Stimulated activated CD4-positive, alpha-beta T cell treated with anti-CD3 and anti-CD28 coated beads, Interleukin-1b, Interleukin-23, amount 100 ng/mL, for 4 hours (primary cell): ENCODE measurements around the gene ZFP1.
"Not testable (repeated sequence)": the region's sequence is repeated elsewhere in the genome, so short reads cannot be mapped to it uniquely, and the experiment has no call there.

ENCODE experiments used
- DNase-seq, 2 donors: peaks; one replicate each; pipeline ENCODE4 v3.0.0-alpha.2; 2020; ENCODE audit warnings: low read depth in 2 of 2

Gene ZFP1

DNA sequence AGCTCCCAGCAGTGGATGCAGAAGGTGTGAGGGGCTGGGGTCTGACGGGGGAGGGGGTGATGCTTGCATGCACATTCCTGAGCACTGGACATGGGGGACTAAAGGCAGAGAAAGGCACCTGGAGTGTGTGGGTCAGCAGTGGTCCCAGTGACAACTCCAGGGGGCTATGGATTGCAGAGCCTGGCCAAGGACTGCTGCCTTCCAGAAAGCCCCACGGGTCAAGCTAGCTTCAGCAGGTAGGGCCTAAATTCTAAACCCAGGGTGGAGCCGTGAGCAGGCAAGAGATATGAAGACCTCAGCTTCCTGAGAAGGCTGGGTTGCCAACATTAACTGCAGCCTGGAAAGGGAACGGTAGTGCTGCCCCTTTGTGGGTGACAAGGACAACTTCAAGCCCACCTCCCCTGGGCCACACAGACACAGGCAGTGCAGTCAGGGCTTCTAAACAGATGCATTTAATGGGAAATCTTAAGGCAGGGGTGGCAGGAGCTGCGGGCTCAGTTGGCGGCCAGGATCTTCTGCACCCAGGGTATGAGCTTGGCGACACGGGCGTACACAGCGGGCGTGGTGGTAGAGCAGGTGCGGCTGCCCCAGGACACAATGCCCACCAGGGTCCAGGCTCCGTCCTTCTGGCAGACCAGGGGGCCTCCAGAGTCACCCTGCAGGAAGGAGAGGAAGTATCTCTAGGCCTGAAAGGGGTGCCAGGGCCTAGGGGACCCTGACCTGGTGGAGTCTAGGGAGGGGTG is 55.5 kb downstream of the ZFP1 start:
- DNase-seq: no peak

- DNase-seq: no peak
Observed at GRCh38 chr16:75204410-75204758, 56.1 kb downstream of the ZFP1 start.

- not testable (repeated sequence) for DNase-seq
Observed at GRCh38 chr16:75204905-75205304, 56.6 kb downstream of the ZFP1 start.

- not testable (repeated sequence) for DNase-seq
Observed at GRCh38 chr16:75205438-75205837, 57.1 kb downstream of the ZFP1 start.

DNA sequence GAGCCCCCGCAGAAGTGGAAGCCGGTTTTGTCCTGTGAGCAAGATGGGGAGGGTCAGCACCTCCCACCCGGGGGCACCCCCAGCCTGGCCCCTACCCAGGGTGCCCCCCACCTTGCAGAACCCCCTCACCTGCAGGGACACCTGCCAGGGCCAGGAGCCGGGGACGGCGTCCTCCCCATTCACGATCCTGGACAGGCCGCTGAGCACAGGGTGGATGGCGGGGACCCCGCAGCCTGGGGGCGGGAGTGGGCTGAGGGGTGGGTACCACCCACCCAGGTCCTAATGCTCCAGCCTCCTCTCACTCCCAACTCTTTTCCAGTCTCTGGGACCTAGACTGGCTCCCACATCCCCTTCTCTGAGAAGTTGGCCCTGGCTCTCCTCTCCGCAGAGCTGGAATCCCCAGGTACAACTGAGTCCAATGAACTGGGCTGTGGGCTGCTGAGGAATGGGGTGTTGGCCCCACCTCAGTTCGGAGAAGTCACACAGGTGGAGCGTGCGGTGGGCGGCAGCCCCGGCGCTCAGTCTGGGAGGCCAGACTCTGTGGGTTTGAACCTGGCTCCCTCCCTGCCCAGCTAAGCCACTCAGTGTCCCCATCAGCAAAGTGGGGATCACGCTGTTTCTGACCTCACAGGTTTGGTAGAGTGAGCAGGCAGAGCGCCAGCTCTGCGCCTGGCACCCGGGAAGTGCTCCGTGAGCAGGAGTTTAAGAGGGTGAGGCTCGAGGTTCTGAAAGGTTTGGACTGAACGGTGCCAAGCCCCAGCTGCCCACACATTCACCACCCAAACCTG is 57.8 kb downstream of the ZFP1 start:
- DNase-seq: not testable (repeated sequence)

- no peak for DNase-seq
Observed at GRCh38 chr16:75206749-75207451, 58.6 kb downstream of the ZFP1 start, which contains the start of gene CTRB2. TSS of gene CTRB2 (minus strand) at chr16:75207161. CDS start at chr16:75207141, 20 bp downstream.

DNA sequence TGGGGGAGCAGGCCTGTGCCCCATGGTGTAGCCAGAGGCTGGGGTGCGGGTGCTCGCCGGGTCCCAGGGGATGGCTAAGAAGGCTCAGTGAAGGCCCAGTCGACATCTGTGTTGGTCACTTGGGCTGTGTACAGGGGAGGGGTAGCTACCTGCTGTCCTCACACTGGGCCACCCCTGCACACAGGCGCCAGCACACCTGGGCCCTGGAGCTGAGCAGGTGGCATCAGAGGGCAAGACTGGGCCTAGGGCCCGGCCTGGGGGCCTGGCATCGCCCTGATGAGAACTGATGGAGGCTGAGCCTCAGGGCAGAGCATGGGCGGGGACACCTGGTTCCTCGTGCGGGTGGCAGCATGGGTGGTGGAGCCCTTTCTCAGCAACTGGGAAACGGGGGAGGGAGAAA is 59.5 kb downstream of the ZFP1 start:
- no peak for DNase-seq

DNA sequence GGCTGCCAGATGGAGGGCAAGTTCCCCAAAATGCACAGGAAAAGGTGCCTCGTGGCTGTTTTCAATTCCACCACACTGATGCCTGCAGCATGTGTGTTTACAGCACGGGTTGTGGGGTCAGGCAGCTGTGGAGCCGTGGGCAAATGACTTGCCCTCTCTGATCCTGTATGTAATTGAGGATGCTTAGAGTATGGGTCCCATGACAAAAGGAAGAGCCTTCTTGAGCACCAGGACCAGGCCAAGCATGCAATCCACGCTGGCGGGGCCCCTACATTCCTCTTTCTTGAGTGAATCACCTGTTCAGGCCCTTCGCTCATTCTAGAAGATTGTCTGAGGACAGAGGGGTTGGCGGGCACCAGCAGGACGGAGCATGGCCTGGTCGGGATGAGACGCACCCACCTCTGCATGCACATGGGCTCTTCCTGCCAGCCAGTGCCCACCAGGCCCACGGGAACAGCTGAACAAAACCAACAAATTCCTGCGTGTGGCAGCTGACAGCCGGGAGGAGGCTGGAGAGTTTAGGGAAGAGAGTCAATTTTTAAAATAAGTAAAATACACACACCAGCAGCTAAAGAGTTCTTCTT is 60.0 kb downstream of the ZFP1 start:
- no peak for DNase-seq

GRCh38 chr16:75208861-75209505 is 60.7 kb downstream of the ZFP1 start:
- DNase-seq: no peak

- not testable (repeated sequence) for DNase-seq
Observed at GRCh38 chr16:75209514-75209913, 61.2 kb downstream of the ZFP1 start.

GRCh38 chr16:75209944-75210343 is 61.6 kb downstream of the ZFP1 start:
- DNase-seq: no peak

DNA sequence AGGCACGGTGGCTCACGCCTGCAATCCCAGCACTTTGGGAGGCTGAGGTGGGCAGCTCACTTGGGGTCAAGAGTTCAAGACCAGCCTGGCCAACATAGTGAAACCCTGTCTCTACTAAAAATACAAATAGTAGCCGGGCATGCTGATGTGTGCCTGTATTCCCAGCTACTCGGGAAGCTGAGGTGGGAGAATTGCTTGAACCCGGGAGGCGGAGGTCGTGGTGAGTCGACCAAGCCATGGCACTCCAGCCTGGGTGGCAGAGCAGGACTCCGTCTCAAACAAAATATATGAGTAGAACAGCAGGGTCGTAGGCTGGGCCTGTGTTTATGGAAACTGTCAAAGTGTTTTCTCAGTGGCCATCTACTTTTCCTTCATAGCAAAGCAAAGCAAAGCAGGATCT is 63.0 kb downstream of the ZFP1 start:
- not testable (repeated sequence) for DNase-seq

DNA sequence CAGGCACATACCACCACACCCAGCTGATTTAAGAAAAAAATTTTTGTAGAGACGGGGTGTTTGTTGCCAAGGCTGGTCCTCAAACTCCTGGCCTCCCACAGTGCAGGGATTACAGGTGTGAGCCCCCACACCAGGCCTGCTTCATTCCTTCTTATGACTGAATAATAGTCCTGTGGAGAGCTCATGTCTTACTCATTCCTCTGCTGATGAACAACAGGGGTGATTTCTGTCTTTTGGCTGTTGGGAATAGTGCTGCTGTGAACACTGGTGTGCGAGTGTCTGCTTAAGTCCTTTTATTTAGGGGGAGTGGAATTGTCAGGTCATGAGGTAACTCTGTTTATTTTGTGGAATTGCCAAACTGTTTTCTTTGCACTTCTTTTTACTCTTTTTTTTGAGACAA is 67.8 kb downstream of the ZFP1 start:
- DNase-seq: no peak

DNA sequence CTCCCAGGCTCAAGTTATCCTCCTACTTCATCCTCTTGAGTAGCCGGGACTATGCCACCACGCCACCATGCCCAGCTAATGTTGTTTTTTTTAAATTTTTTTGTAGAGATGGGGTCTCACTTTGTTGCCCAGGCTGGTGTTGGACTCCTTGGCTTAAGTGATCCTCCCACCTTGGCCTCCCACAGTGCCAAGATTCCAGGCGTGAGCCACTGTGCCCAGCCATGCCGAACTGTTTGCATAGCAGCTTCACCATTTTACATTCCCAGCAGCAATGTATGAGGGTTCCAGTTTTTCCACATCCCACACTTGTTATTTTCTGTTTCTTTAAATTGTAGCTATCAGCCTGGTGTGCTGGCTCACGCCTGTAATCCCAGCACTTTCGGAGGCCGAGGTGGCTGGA is 68.3 kb downstream of the ZFP1 start:
- DNase-seq: no peak

- DNase-seq: no peak
Observed at GRCh38 chr16:75217389-75217851, 69.1 kb downstream of the ZFP1 start.

- no peak for DNase-seq
Observed at GRCh38 chr16:75218256-75219076, 70.1 kb downstream of the ZFP1 start, which contains the start of gene CTRB1. TSS of gene CTRB1 (plus strand) at chr16:75218988. CDS start at chr16:75219008, 20 bp downstream.

DNA sequence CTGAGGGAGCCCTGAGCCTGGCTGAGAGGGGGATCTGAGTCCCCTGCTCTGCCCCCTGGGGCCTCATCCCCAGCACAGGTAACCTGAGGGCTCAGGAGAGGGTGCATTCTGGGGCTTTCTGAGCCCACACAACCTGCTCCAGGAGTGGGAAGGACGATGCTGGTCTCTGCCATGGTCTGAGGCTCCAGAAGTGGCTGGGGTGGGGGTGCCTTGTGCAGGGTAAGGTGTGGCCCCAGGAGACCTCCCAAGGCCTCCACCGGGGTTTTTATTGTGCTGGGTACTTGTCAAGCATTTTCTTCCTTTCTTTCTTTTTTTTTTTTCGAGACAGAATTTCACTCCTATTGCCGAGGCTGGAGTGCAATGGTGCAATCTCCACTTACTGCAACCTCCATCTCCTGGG is 70.8 kb downstream of the ZFP1 start:
- no peak for DNase-seq

DNA sequence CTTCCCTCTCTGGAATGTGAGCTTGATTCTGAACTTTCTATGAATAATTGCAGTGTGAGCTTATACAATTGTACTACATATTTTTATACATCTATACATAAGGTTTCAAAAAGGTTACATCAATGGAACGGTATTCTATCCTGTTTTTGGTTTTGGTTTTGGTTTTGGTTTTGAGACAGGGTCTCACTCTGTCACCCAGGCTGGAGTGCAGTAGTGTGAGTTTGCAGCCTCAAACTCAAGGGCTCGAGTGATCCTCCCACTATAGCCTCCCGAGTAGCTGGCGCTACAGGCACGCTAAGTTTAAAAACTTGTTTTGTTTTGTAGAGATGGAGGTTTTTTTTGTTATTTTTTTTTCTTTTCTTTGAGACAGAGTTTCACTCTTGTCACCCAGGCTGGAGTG is 71.5 kb downstream of the ZFP1 start:
- DNase-seq: no peak
